Lung (tissue), 12 donors: ENCODE measurements around the gene C1orf198. TPM values are rescaled to one million over a fixed set of nuclear protein-coding genes. Genes with fewer than 3 reads are reported as not detected.

Experiments
- ATAC-seq: fragments of 200-7000 bp; cut with Tn5 transposase; one replicate; pipeline ENCODE4 v1.9.1; 2020; ENCODE audit warnings: moderate number of reproducible peaks; ENCODE audit not compliant: insufficient read depth, low FRiP score
- DNase-seq, 3 donors: peaks; one replicate each; pipeline ENCODE4 v3.0.0-alpha.2; 2013 to 2017
- H3K27ac ChIP-seq, 2 donors: one replicate each; pipeline ENCODE4 v1.5.1; 2013; ENCODE audit warnings: mild to moderate bottlenecking in 2 of 2, moderate library complexity in 2 of 2, control low read depth in 1 of 2, inconsistent platforms in 1 of 2, low read depth in 1 of 2, low read length in 1 of 2
- H3K27me3 ChIP-seq, 3 donors: one replicate each; pipeline ENCODE4 v1.5.1; 2013; ENCODE audit warnings: low read length in 2 of 3; ENCODE audit not compliant: control insufficient read depth in 3 of 3, insufficient read depth in 3 of 3
- H3K36me3 ChIP-seq, 4 donors: one replicate each; pipeline ENCODE4 v1.5.1; 2013; ENCODE audit warnings: low read length in 4 of 4, mild to moderate bottlenecking in 1 of 4, moderate library complexity in 1 of 4; ENCODE audit not compliant: control insufficient read depth in 4 of 4, insufficient read depth in 4 of 4
- H3K4me1 ChIP-seq, 5 donors: one replicate each; pipeline ENCODE4 v1.5.1; 2013; ENCODE audit warnings: low read length in 5 of 5, mild to moderate bottlenecking in 2 of 5, moderate library complexity in 1 of 5; ENCODE audit not compliant: control insufficient read depth in 5 of 5, insufficient read depth in 5 of 5
- H3K4me3 ChIP-seq: one replicate; pipeline ENCODE4 v1.5.1; 2013; ENCODE audit warnings: mild to moderate bottlenecking, control low read depth, moderate library complexity
- H3K9ac ChIP-seq, 2 donors: one replicate each; pipeline ENCODE4 v1.5.1; 2013; ENCODE audit warnings: low read length in 2 of 2, control low read depth in 1 of 2; ENCODE audit not compliant: insufficient read depth in 1 of 2
- H3K9me3 ChIP-seq, 4 donors: one replicate each; pipeline ENCODE4 v1.5.1; 2013; ENCODE audit warnings: low read length in 3 of 4, mild to moderate bottlenecking in 1 of 4, moderate library complexity in 1 of 4; ENCODE audit not compliant: control insufficient read depth in 4 of 4, insufficient read depth in 3 of 4
- WGBS, 2 donors: extraction: QIAGEN DNeasy Blood & Tissue Kit; methylation state at CpG; one replicate each; pipeline ENCODE4 v1.1.7; 2013; 5-methylcytosine and 5-hydroxymethylcytosine counted together
- polyA plus RNA-seq, 2 donors: library from polyadenylated mRNA; stranded (reverse); fragments of 200-250 nt; gene quantifications; one replicate each; pipeline ENCODE4 v1.2.1, GENCODE V29; 2013
- total RNA-seq, 2 donors: library from RNA; depleted of rRNA in 1 of 2; stranded (reverse); fragments of >200 nt in 1 of 2; gene quantifications; one replicate each; pipeline ENCODE4 v1.2.1, GENCODE V29; 2014 to 2021
- TF ChIP-seq, protein P1 (sequence below): IDR thresholded peaks from 2 replicates; pipeline ENCODE4 v1.5.1; 2012; ENCODE audit warnings: mild to moderate bottlenecking; ENCODE audit errors: control extremely low read depth, extremely low read depth
- donor health status: control.
- donor health status: control.
- donor health status: Bipolar disorder and iron deficiency.
- donor health status: healthy.
- donor health status: DM: yes; HTN: yes; CAD: no.

C1orf198 gene
- total and polyA plus RNA-seq, 4 donors = 25.8 to 109 (median 49.7) TPM

DNA sequence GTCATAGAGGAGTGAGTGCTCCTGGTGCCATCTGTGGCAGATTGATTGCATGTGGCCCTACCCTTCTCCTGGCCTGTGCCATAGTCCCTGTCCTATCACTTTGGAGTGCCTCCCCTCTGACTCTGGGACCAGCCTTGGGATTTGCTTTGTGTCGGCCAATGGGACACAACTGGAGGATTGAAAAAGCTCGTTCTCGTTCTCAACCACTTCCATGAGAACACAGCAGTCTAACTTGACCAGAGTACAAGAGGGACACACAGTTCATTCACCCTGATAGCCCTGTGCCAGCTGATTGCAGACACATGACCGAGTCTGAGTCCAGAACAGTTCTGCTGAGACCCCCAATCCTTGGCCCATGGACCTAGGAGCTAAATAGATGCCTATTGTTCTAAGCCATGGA is 47.8 kb downstream of the C1orf198 start:
- TF ChIP-seq, protein P1, sequence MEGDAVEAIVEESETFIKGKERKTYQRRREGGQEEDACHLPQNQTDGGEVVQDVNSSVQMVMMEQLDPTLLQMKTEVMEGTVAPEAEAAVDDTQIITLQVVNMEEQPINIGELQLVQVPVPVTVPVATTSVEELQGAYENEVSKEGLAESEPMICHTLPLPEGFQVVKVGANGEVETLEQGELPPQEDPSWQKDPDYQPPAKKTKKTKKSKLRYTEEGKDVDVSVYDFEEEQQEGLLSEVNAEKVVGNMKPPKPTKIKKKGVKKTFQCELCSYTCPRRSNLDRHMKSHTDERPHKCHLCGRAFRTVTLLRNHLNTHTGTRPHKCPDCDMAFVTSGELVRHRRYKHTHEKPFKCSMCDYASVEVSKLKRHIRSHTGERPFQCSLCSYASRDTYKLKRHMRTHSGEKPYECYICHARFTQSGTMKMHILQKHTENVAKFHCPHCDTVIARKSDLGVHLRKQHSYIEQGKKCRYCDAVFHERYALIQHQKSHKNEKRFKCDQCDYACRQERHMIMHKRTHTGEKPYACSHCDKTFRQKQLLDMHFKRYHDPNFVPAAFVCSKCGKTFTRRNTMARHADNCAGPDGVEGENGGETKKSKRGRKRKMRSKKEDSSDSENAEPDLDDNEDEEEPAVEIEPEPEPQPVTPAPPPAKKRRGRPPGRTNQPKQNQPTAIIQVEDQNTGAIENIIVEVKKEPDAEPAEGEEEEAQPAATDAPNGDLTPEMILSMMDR = no peak
- H3K27ac ChIP-seq = no peak overlapping the region
- H3K9ac ChIP-seq = no peak overlapping the region
- no peaks in the 10 kb centered on the region for H3K27me3 ChIP-seq
- H3K4me3 ChIP-seq = no peak overlapping the region
- H3K4me1 ChIP-seq = peaks cover 4 to 17% (median 8%) of the 10 kb centered on the region in 5 donors
- H3K9me3 ChIP-seq = no peaks in the 10 kb centered on the region
- no peaks in the 10 kb centered on the region for H3K36me3 ChIP-seq
- WGBS, 2 donors = 84 to 89% methylated on average over 4 of the region's 4 CpGs
- DNase-seq (no peak), ATAC-seq (no peak)

DNA sequence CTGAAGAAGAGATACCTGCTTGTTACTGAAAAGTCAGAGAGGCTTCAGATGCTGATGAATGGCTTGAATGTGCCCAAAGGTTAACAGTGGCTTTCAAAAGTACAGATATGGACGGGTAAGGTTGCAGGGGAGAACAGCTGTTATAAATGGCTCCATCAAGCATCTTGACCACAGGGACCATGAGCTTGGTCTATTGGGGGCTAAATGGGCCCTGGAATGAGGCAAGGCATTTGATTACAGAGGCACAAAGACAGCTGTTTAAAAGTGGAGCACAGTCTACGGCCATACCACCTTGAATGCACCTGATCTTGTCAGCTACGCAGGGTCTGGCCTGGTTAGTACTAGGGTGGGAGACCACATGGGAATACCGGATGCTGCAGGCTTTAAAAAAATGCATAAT is 48.3 kb downstream of the C1orf198 start:
- no peaks in the 10 kb centered on the region for H3K27me3 ChIP-seq
- no peak for DNase-seq
- no peaks in the 10 kb centered on the region for H3K9me3 ChIP-seq
- peaks cover 3 to 20% (median 4%) of the 10 kb centered on the region in 5 donors for H3K4me1 ChIP-seq
- no peak overlapping the region for H3K27ac ChIP-seq
- no peaks in the 10 kb centered on the region for H3K36me3 ChIP-seq
- ATAC-seq = no peak
- 95 to 97% methylated on average over 4 of the region's 4 CpGs for WGBS, 2 donors
- H3K9ac ChIP-seq = no peak overlapping the region
- TF ChIP-seq, protein P1 = no peak
- no peak overlapping the region for H3K4me3 ChIP-seq

DNA sequence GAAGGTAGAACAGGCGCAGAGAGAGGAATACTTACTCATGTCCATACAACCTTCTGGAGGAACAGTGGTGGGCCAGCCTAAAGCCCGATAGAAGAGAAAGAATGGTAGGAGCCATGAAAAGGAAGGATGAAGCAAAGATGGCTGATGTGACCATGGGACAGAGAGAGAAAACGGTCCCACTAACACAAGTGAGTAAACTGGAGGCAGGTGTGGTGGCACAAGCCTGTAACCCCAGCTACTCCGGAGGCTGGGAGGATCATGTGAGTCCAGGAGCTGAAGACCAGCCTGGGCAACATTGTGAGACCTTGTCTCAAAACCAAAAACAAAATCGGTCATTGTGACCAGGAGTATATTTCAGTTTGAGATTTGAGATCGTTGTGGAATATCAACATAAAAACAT is 49.4 kb downstream of the C1orf198 start:
- 93% methylated on average over 6 of the region's 6 CpGs for WGBS, 2 donors
- H3K9me3 ChIP-seq = no peaks in the 10 kb centered on the region
- TF ChIP-seq, protein P1 = no peak

DNA sequence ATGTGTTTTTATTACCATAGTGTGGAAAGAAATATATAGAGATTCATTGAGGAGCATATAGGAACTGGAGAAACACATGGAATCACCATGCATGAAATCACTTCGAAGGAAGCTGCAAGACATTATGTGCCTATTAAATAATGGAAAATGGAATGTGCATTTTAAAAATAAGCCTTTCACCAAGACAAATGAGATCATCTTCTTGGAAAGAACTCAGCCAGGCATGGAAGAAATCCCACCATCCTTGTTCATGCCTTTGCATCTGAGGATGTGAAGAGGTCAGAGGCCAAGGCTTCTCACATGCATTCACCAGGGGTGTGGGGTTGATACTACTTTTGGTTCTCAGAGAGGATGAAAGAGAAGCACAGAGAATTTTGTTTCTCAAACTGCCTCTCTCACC is 50.0 kb downstream of the C1orf198 start:
- H3K4me3 ChIP-seq = no peak overlapping the region
- H3K9ac ChIP-seq = no peak overlapping the region
- H3K27ac ChIP-seq = no peak overlapping the region
- H3K9me3 ChIP-seq = no peaks in the 10 kb centered on the region
- H3K4me1 ChIP-seq = peaks cover 0 to 9% (median 0%) of the 10 kb centered on the region in 5 donors
- 83 to 84% methylated on average over 1 of the region's 1 CpG for WGBS, 2 donors
- DNase-seq (no peak), ATAC-seq (no peak)
- TF ChIP-seq, protein P1 = no peak
- no peaks in the 10 kb centered on the region for H3K36me3 ChIP-seq
- no peaks in the 10 kb centered on the region for H3K27me3 ChIP-seq

More for the DNA sequence above, 49.4 kb downstream of the C1orf198 start:
- no peak overlapping the region for H3K4me3 ChIP-seq
- H3K27me3 ChIP-seq = no peaks in the 10 kb centered on the region
- H3K4me1 ChIP-seq = peaks cover 0 to 11% (median 0%) of the 10 kb centered on the region in 5 donors
- H3K27ac ChIP-seq = no peak overlapping the region
- no peaks in the 10 kb centered on the region for H3K36me3 ChIP-seq
- no peak overlapping the region for H3K9ac ChIP-seq
- ATAC-seq (no peak), DNase-seq (no peak)
